GM10248 (cell line): ENCODE measurements around the gene SYCE3.

Source experiments
- CTCF ChIA-PET: fragments of 300-600 bp; sonication (Branson Sonifier 250); formaldehyde crosslinking; extraction: SDS; loops from one replicate; lab custom pipeline; 2021; ENCODE audit warnings: antibody characterized with exemption; lab: Yijun Ruan, JAX
- POLR2A ChIA-PET: fragments of 350-650 bp; sonication (Branson Sonifier 250); formaldehyde crosslinking; extraction: SDS; loops from one replicate; lab custom pipeline; 2020; ENCODE audit warnings: antibody characterized with exemption; lab: Yijun Ruan, JAX
- DNase-seq: peaks from one replicate; pipeline ENCODE4 v3.0.0; 2012; ENCODE audit errors: extremely low spot score
- TF ChIP-seq, protein P1 (sequence below): IDR thresholded peaks from 2 replicates; pipeline ENCODE4 v1.5.1; 2012; ENCODE audit warnings: mild to moderate bottlenecking, low read depth; ENCODE audit errors: extremely low read depth, missing control alignments, control extremely low read depth

SYCE3 gene

DNA sequence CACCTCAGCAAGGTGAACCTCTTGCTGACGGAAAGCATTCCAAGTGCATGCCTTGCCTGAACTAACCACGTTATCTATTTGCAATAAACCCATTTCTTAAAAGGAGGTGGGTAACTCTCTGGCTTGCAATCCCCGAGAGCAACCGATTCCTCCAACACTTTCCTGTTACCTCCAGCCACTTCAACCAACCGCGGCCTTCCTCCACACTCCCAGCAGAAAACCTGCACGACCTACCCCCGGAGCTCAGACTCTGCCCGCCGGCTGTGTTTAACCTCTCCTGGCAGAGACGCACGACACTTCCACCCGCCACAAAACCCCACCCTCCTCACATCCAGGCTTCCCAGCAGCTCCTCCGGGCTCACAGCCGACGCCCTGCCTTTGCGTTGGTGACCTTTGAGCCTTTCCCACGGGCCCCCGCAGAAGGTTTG is 38.0 kb downstream of the SYCE3 start:
- ChIA-PET POLR2A (interaction anchor here (0.5 to 4.5 kb wide), 4 partner anchors 17 to 45 kb away, joined by 3 to 33 read pairs (median 3); partner anchors contain the start of genes LMF2 and NCAPH2), CTCF (interaction anchor here (1.3 to 6.7 kb wide), 9 partner anchors 9 to 381 kb away, joined by 3 to 136 read pairs (median 24); partner anchors contain the start of genes KLHDC7B, LMF2, NCAPH2 and SYCE3)
- DNase-seq, result no peak
- TF ChIP-seq, protein P1, sequence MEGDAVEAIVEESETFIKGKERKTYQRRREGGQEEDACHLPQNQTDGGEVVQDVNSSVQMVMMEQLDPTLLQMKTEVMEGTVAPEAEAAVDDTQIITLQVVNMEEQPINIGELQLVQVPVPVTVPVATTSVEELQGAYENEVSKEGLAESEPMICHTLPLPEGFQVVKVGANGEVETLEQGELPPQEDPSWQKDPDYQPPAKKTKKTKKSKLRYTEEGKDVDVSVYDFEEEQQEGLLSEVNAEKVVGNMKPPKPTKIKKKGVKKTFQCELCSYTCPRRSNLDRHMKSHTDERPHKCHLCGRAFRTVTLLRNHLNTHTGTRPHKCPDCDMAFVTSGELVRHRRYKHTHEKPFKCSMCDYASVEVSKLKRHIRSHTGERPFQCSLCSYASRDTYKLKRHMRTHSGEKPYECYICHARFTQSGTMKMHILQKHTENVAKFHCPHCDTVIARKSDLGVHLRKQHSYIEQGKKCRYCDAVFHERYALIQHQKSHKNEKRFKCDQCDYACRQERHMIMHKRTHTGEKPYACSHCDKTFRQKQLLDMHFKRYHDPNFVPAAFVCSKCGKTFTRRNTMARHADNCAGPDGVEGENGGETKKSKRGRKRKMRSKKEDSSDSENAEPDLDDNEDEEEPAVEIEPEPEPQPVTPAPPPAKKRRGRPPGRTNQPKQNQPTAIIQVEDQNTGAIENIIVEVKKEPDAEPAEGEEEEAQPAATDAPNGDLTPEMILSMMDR, result no peak

GRCh38 chr22:50523806-50524675 is 38.7 kb downstream of the SYCE3 start:
- ChIA-PET POLR2A (interaction anchor here (4.5 kb wide), 1 partner anchor 16 kb away, joined by 33 read pairs; the partner anchor contains the start of genes LMF2 and NCAPH2), CTCF (interaction anchor here (2.6 to 6.7 kb wide), 4 partner anchors 9 to 40 kb away, joined by 24 to 136 read pairs (median 48); partner anchors contain the start of genes KLHDC7B, LMF2, NCAPH2 and SYCE3)
- TF ChIP-seq, protein P1, result no peak
- no peak for DNase-seq

- POLR2A ChIA-PET, result interaction anchor here (4.5 kb wide), 1 partner anchor 16 kb away, joined by 33 read pairs; the partner anchor contains the start of genes LMF2 and NCAPH2
- TF ChIP-seq, protein P1, result no peak
- DNase-seq, result no peak
- CTCF ChIA-PET, result interaction anchor here (1.0 to 5.1 kb wide), 2 partner anchors 15 to 39 kb away, joined by 4 to 56 read pairs; partner anchors contain the start of genes LMF2, NCAPH2 and SYCE3
These were observed 39.3 kb downstream of the SYCE3 start for GRCh38 chr22:50523458-50523805.

- DNase-seq, result no peak
- ChIA-PET CTCF (interaction anchor here (1.0 to 5.1 kb wide), 3 partner anchors 14 to 98 kb away, joined by 3 to 56 read pairs (median 4); partner anchors contain the start of genes LMF2, NCAPH2 and SYCE3), POLR2A (interaction anchor here (0.7 to 4.5 kb wide), 3 partner anchors 11 to 15 kb away, joined by 3 to 33 read pairs (median 4); partner anchors contain the start of genes LMF2 and NCAPH2)
- TF ChIP-seq, protein P1, result no peak
These were observed 39.8 kb downstream of the SYCE3 start for GRCh38 chr22:50522806-50523438.

DNA sequence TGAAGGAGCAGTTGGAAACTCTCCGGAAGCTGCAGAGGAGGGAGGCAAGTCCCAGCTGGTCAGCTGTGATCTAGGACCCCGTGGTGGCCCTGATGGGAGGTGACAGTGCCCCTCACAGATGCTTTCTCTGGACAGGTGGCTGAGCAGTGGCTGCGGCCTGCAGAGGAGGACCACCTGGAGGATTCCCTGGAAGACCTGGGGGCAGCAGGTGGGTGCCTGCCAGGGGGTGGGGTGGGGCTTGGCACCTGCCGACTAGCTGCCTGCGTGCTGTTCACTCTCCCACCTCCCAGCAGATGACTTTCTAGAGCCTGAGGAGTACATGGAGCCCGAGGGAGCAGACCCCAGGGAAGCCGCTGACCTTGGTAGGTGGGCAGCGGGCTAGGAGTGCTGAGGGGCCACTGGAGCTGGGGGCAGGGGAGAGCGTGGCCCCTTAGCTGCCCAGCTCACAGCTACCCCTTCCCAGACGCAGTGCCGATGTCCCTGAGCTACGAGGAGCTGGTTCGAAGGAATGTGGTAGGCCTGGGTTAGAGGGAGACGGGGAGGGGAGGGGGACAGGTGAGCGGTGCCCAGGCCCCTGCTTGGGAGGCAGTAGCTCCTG is 40.4 kb downstream of the SYCE3 start:
- POLR2A ChIA-PET, result interaction anchor here (0.7 to 4.5 kb wide), 4 partner anchors 10 to 14 kb away, joined by 3 to 33 read pairs (median 4); partner anchors contain the start of genes LMF2 and NCAPH2
- CTCF ChIA-PET, result interaction anchor here (1.0 to 5.1 kb wide), 3 partner anchors 14 to 99 kb away, joined by 3 to 56 read pairs (median 4); partner anchors contain the start of genes LMF2, NCAPH2 and SYCE3
- TF ChIP-seq, protein P1, result no peak
- DNase-seq, result no peak

GRCh38 chr22:50521710-50522109 is 41.0 kb downstream of the SYCE3 start:
- DNase-seq, result no peak
- CTCF ChIA-PET, result interaction anchor here (5.1 kb wide), 1 partner anchor 13 kb away, joined by 56 read pairs; the partner anchor contains the start of genes LMF2 and NCAPH2
- POLR2A ChIA-PET, result interaction anchor here (1.0 kb wide), 1 partner anchor 13 kb away, joined by 3 read pairs; no protein-coding TSS in a partner anchor
- TF ChIP-seq, protein P1, result no peak
